ENCODE results near the gene KLHL42.

KLHL42 gene

DNA sequence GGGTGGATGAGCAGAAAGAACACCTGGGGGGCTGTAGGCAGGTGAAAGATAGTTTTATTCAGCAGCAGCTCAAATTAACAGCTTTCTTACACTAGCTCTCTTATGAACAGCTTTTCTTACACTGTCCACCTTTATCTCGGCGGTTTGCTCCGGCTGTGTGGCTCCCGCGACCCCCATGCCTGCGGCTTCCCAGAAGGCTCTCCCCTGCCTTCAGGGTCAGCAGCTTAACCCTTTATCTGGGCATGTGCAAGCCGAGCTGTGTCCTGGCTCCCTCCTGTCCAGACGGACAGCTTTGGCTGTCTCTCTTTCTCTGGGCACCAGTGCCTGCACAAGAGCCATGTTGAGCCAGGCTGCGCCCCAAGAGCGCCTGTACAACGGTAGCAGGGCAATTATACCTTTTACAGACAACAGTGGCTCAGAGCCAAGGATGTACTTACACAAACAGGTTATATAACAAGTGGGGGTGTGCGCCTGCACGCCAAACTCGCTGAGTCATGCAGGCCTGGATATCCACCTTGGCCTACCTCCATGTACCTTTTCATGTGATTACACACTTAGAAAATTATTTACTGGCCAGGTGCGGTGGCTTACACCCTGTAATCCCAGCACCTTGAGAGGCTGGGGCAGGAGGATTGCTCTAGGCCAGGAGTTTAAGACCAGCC, 28.5 kb upstream of the KLHL42 start:
- DNase-seq (ENCODE audit: insufficient read length, low spot score) (no peak), FAIRE-seq (no peak)
- no peak for TF ChIP-seq CTCF (IDR thresholded peaks at IDR 0.05; ENCODE audit: insufficient read depth, missing control alignments)

- no peak for TF ChIP-seq CTCF (IDR thresholded peaks at IDR 0.05; ENCODE audit: insufficient read depth, missing control alignments)
- no peak for FAIRE-seq
Measured at GRCh38 chr12:27754795-27755194, 25.2 kb upstream of the KLHL42 start.

DNA sequence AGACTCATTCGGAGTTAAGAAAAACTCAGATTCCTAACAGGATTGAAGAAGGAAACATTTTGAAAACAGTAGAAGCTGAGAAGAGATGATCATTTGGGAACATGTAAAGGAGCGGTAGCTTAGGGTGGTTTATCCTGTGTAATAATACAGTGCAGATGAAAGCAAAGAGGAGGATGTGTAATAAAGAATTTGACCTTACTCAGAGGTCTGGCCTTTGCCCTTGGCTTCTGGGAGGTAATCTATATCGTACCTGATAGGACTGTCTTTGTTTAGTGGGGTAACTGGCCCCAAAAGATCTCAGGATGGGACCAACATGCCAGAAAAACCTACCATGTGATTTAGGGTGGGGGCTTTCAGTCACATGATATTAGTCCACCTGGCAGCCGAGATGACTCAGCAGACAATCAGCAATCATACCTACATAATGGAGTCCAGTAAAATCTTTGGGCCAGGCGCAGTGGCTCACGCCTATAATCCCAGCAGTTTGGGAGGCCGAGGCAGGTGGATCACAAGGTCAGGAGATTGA, 23.3 kb upstream of the KLHL42 start:
- DNase-seq (ENCODE audit: insufficient read length, low spot score) (no peak), FAIRE-seq (no peak)
- TF ChIP-seq CTCF (IDR thresholded peaks at IDR 0.05; ENCODE audit: insufficient read depth, missing control alignments) = no peak

More at GRCh38 chr12:27754795-27755194, 25.2 kb upstream of the KLHL42 start:
- DNase-seq (ENCODE audit: insufficient read length, low spot score) = no peak

- no peak for DNase-seq (ENCODE audit: insufficient read length, low spot score)
- TF ChIP-seq CTCF (IDR thresholded peaks at IDR 0.05; ENCODE audit: insufficient read depth, missing control alignments) = no peak
- peak; percentile 21 for FAIRE-seq
Measured at GRCh38 chr12:27762757-27763156, 17.3 kb upstream of the KLHL42 start.

DNA sequence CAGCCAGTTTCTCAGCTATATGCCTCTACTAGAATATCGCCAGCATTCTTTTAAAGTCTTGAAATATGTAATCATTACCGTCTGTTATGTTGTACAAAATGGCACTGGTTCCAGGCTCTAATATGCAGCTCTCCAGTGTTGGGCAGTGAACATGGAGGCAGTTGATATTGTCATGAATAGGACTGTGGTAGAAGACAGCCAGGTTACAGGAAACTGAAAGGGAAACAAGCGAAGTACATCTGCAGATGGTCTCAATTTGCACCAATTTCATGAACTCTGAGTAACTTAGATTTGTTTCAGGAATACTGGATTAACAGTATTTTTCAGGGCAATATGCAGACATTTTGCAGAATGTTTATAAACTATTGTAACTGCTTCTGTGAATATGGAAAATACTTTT, 13.4 kb upstream of the KLHL42 start:
- no peak for DNase-seq (ENCODE audit: insufficient read length, low spot score)
- no peak for TF ChIP-seq CTCF (IDR thresholded peaks at IDR 0.05; ENCODE audit: insufficient read depth, missing control alignments)
- no peak for FAIRE-seq

DNA sequence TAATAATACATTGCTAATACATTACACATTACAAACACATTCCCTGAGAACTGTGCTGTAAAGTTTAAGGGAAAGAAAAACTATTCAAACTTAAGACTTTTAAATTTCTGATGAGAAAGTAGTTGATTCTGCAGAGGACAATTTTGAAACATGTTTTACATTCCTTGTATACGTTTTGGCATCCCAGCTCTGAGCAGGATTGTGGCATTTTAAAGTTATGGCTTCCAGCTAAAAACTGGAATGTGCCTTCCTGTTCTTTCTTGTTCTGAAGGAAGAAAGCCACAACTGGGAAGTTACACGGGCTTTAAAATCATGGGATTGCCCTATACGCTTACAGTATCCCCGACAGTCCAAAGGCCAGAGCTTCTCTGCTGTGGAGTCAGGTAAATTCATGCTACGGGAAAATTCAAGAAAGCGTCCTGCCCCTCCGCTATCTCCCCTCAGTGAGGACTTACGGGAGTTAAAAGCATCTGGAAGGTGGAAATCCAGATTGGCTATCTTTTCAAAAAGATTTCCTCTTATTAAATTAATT, 10.8 kb upstream of the KLHL42 start:
- TF ChIP-seq CTCF (IDR thresholded peaks at IDR 0.05; ENCODE audit: insufficient read depth, missing control alignments) = no peak
- DNase-seq (ENCODE audit: insufficient read length, low spot score) (no peak), FAIRE-seq (no peak)
